COLO668 (cell line): ENCODE data around the gene PLXNA2.
A peak's percentile ranks its signal among the peaks of the same experiment; 100 is the strongest.

ENCODE experiments used
- DNase-seq: peaks from one replicate; lab custom pipeline; 2025; ENCODE audit not compliant: unreplicated experiment; lab: John Stamatoyannopoulos, UW

Gene PLXNA2

GRCh38 chr1:208121813-208122364, 122.3 kb downstream of the PLXNA2 start:
- no peak for DNase-seq

GRCh38 chr1:208120431-208120790, 123.8 kb downstream of the PLXNA2 start:
- no peak for DNase-seq

- no peak for DNase-seq
Observed at GRCh38 chr1:208118841-208119606, 125.2 kb downstream of the PLXNA2 start.

DNA sequence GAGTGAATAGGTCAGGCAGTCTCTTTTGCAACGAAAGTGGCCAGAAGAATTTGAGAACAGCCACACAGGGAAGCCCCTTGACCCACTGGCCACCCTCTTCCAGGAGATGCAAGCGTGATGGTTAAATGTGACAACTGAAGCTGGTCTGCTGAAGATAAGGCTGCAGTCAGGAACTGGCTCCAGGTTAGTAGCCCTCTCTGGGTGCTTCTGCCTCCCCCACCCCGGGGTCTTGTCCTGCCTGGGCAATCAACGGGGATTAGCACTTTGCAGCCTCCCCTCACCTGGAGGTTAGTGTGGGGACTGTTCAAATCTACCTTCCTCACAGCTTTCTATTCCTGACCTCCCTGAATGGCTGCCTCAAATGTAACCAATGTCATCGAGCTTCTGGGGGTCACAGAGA, 125.9 kb downstream of the PLXNA2 start:
- DNase-seq, result no peak

- no peak for DNase-seq
Observed at GRCh38 chr1:208117826-208118225, 126.4 kb downstream of the PLXNA2 start.

- no peak for DNase-seq
Observed at GRCh38 chr1:208117409-208117808, 126.8 kb downstream of the PLXNA2 start.

- no peak for DNase-seq
Observed at GRCh38 chr1:208115924-208116640, 128.1 kb downstream of the PLXNA2 start.

DNA sequence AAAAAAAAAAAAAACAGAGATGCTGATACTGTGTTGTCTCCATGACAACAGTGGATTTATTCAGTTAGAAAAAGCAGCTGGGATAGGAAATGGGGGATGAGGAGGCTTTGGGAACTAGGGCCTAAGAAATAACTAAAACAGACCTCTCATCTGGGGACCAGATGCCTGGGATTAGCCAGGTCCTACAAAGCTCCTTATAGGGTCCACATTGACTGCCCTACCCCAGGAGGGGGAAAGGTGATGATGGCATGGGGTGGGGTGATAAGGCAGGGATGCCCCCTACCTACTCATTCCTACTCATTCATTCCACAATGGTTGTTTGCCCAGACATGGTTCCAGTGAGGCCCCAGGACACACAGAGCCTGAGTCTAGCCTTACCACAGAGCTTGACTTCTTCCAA, 131.2 kb downstream of the PLXNA2 start:
- DNase-seq, result no peak

DNA sequence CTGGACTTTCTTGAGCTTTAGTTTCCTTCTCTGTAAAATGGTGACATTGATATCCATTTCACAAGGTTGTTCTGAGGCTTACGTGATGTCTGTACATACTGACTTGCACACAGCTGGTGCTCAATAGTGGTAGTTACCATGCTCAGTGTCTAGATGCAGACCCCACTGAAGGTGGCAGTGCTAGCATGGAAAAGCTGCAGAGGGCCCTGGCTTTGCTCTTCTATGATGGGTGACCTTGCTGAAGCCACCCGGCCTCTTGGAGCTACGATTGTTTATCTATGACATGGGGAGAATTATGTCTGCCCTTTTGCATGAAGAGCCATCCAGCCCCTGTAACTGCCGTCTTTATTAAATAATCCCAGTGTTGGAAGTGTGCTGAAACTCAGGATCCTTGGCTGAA, 131.8 kb downstream of the PLXNA2 start:
- no peak for DNase-seq

DNA sequence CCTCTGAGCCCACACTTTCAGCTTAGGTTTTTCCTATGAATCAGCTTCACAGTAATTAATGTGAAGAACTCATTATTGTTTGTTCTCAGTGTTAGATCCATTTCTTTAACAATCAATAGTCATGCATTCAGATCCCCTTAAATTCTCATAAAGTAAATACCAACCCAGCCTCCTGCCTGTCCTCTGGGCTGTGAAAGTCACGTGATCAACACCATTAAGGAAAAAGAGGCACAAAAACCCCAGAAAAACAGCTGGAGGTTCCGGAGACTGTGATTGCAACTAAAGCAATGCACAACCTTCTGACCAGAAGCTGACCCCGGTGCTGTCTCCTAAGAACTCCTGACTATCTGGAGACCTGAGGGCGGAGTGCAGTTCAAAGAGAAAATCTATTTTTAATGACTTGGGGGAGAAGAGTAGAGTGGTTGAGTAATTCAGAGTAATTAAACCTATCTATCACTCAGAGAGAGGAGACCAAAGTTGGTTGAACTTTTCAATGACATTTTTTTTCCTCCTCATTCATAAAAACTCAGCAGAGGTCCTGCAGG, 132.5 kb downstream of the PLXNA2 start:
- no peak for DNase-seq

GRCh38 chr1:208110296-208110695, 133.9 kb downstream of the PLXNA2 start:
- peak; percentile 39 for DNase-seq

DNA sequence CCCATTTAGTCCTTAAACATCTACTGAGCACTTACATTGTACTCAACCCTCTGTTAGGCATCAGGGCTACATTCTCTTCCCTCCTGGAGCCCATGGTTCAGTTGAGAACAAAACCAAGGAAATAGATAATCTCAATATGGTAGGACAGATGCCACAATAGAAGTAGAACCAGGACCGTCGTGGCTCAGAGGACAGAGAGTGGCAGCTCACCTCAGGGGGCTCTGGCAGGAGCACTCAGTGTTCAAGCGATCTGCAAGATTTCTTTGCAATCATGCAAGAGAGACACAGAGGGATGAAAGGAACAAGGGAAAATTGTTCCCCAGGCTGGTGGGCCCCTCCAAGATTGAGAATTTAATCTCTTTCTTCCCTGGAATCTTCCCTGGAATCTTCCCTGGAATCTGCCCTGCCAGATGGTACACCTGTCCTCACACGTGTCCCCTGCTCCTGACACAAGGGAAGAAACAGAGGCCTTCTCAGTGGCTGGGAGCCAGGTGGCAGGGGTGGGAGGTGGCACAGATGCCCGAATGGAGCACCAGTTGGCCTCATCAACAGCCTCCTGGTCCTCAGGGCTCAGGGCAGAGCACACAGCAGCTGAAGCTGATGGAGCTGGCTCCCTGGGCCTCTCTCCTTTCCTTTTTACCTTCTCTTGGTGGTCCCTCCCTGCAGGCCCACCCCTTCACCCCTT, 135.4 kb downstream of the PLXNA2 start:
- DNase-seq, result no peak

DNA sequence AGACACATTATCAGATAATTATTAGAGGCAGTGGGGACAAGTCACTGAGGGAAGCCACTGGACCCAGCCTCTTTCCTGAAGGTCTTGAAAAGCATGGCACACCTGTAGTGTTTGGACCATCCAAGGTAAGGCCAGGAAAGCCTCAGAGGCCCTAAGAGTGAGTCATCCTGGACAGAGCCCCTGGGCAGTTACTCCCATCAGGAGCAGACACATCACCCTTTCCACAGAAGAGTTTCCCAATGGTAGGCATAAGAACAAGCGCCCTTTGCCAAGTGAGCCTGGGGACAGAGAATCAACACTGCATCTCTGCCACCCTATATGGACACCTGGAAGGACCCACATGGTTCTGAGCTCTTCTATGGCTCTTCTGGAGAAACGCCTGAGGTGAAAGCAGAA, 136.0 kb downstream of the PLXNA2 start:
- no peak for DNase-seq

- DNase-seq, result no peak
Observed at GRCh38 chr1:208107425-208108212, 136.6 kb downstream of the PLXNA2 start.

GRCh38 chr1:208106218-208106617, 138.0 kb downstream of the PLXNA2 start:
- DNase-seq, result no peak

DNA sequence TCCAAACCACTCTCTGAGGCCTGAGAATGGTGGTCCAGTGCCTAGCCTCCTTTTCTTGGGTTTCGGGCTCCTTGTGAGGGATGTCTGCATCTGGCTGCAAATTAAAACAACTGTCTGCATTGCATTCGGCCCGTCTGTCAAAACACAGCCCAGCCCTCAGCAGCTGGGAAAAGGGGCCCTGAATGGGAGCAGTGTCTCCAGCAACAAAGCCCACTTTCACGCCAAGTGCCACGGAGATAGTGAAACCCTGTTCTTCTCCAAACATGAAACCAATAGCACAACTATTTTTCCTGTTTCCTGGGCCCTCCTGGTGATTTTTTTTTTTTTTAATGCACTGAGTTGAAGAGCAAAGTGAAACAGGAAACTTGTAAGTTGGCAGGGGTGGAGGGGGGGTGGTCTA, 138.4 kb downstream of the PLXNA2 start:
- DNase-seq, result no peak

DNA sequence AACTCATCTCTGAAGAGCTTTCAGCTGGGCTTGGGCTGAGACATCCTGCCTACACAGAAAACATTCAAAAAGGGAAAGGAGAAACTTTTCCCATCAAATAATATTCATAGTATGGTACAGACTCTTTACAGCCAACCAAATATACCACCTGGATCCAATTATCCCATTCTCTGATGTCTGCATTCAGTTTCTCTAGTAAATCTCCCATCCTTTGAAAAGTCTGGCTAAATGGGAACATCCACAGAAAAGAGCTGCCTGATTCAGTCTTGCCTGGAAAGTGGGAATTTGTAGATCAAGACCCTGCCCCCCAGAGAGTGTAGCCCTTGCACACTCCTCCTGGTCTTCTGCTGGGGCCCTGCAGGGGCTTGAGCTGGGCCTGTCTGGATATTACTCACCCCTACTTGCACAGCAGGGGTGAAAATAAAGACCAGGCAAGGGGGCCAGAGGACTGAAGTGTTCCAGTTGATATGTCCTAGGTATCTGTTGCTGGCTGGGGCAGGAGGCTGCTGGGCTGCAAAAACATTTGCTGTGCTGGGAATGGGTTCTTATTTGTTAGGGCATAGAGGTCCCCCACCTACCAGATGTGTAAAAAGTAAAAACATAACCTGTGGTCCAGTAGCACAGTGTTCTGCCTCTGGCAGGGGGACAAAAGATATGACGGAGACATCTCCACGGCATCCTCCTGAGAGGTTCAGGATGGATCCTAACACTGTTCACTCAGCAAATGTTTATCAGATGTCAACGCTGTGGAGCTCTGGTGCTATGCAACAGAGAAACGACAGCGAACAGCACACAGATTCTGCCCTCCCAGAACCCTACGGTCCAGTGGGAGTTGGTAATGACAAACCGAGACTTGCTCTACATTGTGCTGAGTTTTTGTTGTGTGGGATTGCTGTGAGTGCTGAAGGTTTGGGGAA, 140.3 kb downstream of the PLXNA2 start:
- DNase-seq, result no peak

- DNase-seq, result peak; percentile 89
Observed at GRCh38 chr1:208101661-208102431, 142.3 kb downstream of the PLXNA2 start.

DNA sequence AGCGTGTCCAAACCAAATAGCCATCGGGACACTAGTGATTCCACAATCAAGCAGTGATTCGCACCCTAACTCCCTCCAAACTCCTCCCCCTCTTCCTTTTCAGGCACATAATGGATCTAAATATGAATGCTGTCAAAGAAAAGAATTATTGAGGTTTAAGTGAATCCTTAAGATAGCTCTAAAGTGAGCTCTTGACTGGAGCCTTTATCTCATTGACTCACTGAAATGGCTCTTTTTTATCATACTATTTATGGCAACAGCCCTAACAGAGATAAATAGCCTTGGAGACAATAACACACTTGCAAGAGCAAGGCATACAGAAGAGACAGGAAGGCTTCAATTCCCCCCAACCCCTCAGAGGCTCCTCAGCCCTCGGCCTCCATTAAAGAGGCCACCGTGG, 143.3 kb downstream of the PLXNA2 start:
- DNase-seq, result no peak
